ENCODE results near the gene TSNAXIP1. TPM values are rescaled to one million over a fixed set of nuclear protein-coding genes. Genes with fewer than 3 reads are reported as not detected.

Gene TSNAXIP1
- total RNA-seq, 1 experiment from 2014 or later, result 1.2 TPM

Other genes with a start within 250 kb of the TSNAXIP1 start
- gene CTCF, start 244.4 kb upstream of the TSNAXIP1 start, total RNA-seq (2021; ENCODE audit: unreplicated experiment), result 48.3 TPM
- 33.9 TPM for gene CARMIL2, start 161.7 kb upstream of the TSNAXIP1 start, total RNA-seq (2021; ENCODE audit: unreplicated experiment)
- gene ACD, start 146.6 kb upstream of the TSNAXIP1 start, total RNA-seq (2021; ENCODE audit: unreplicated experiment), result 53.8 TPM
- 5.6 TPM for gene PARD6A, start 145.9 kb upstream of the TSNAXIP1 start, total RNA-seq (2021; ENCODE audit: unreplicated experiment)
- gene ENKD1, start 140.1 kb upstream of the TSNAXIP1 start, total RNA-seq (2021; ENCODE audit: unreplicated experiment), result 16.8 TPM
- gene C16orf86, start 140.1 kb upstream of the TSNAXIP1 start, total RNA-seq (2021; ENCODE audit: unreplicated experiment), result 0.79 TPM
- gene GFOD2, start 87.6 kb upstream of the TSNAXIP1 start, total RNA-seq (2021; ENCODE audit: unreplicated experiment), result 17.4 TPM
- gene RANBP10, start 329 bp upstream of the TSNAXIP1 start, total RNA-seq (2021; ENCODE audit: unreplicated experiment), result 16.9 TPM
- gene THAP11, start 35.4 kb downstream of the TSNAXIP1 start, total RNA-seq (2021; ENCODE audit: unreplicated experiment), result 25.4 TPM
- gene NUTF2, start 40.0 kb downstream of the TSNAXIP1 start, total RNA-seq (2021; ENCODE audit: unreplicated experiment), result 145 TPM
- gene CENPT, start 40.8 kb downstream of the TSNAXIP1 start, total RNA-seq (2021; ENCODE audit: unreplicated experiment), result 40.5 TPM
- 100 TPM for gene EDC4, start 66.2 kb downstream of the TSNAXIP1 start, total RNA-seq (2021; ENCODE audit: unreplicated experiment)
- 1.4 TPM for gene NRN1L, start 78.0 kb downstream of the TSNAXIP1 start, total RNA-seq (2021; ENCODE audit: unreplicated experiment)
- gene PSKH1, start 86.4 kb downstream of the TSNAXIP1 start, total RNA-seq (2021; ENCODE audit: unreplicated experiment), result 16.2 TPM
- 3.4 TPM for gene CTRL, start 125.0 kb downstream of the TSNAXIP1 start, total RNA-seq (2021; ENCODE audit: unreplicated experiment)
- 41.0 TPM for gene PSMB10, start 130.0 kb downstream of the TSNAXIP1 start, total RNA-seq (2021; ENCODE audit: unreplicated experiment)
- 17.6 TPM for gene LCAT, start 137.2 kb downstream of the TSNAXIP1 start, total RNA-seq (2021; ENCODE audit: unreplicated experiment)
- 46.0 TPM for gene SLC12A4, start 161.7 kb downstream of the TSNAXIP1 start, total RNA-seq (2021; ENCODE audit: unreplicated experiment)
- gene DPEP3, start 173.6 kb downstream of the TSNAXIP1 start, total RNA-seq (2021; ENCODE audit: unreplicated experiment), result not detected
- gene DPEP2, start 192.6 kb downstream of the TSNAXIP1 start, total RNA-seq (2021; ENCODE audit: unreplicated experiment), result not detected
- gene DPEP2NB, start 209.0 kb downstream of the TSNAXIP1 start, total RNA-seq (2021; ENCODE audit: unreplicated experiment), result not detected
- 13.8 TPM for gene DDX28, start 216.3 kb downstream of the TSNAXIP1 start, total RNA-seq (2021; ENCODE audit: unreplicated experiment)
- gene DUS2, start 216.4 kb downstream of the TSNAXIP1 start, total RNA-seq (2021; ENCODE audit: unreplicated experiment), result 27.3 TPM